ENCODE measurements around the gene C1orf105.
A peak's percentile ranks its signal among the peaks of the same experiment; 100 is the strongest.

Gene C1orf105

GRCh38 chr1:172388490-172388889 is 32.0 kb upstream of the C1orf105 start:
- Histone ChIP-seq H3K4me3 (no peak overlapping the region), H3K27me3 (ENCODE audit: low read depth) (no peaks in the 10 kb centered on the region), H3K4me1 (peaks cover 5% of the 10 kb centered on the region), H3K36me3 (replicated peaks) (no peaks in the 10 kb centered on the region), H3K9me3 (no peaks in the 10 kb centered on the region)
- in situ Hi-C loops (cut with MboI; ENCODE audit: low sequenced_read_pairs): no loop called here
- no peak for DNase-seq (ENCODE audit: low spot score in 2 of 2)

GRCh38 chr1:172390301-172390682 is 30.2 kb upstream of the C1orf105 start:
- Histone ChIP-seq H3K4me1 (no peaks in the 10 kb centered on the region), H3K27me3 (ENCODE audit: low read depth) (no peaks in the 10 kb centered on the region), H3K36me3 (replicated peaks) (no peaks in the 10 kb centered on the region), H3K9me3 (no peaks in the 10 kb centered on the region), H3K4me3 (no peak overlapping the region)
- no peak for DNase-seq (ENCODE audit: low spot score in 2 of 2)
- in situ Hi-C loops (cut with MboI; ENCODE audit: low sequenced_read_pairs): no loop called here

- Histone ChIP-seq H3K4me3 (no peak overlapping the region), H3K4me1 (no peaks in the 10 kb centered on the region)
- in situ Hi-C loops (cut with MboI; ENCODE audit: low sequenced_read_pairs): no loop called here
These were observed 29.6 kb upstream of the C1orf105 start for GRCh38 chr1:172390683-172391551.

GRCh38 chr1:172391976-172392375 is 28.5 kb upstream of the C1orf105 start:
- DNase-seq (ENCODE audit: low spot score in 2 of 2): no peak
- in situ Hi-C loops (cut with MboI; ENCODE audit: low sequenced_read_pairs): no loop called here
- Histone ChIP-seq H3K4me1 (no peaks in the 10 kb centered on the region), H3K4me3 (no peak overlapping the region), H3K9me3 (no peaks in the 10 kb centered on the region), H3K36me3 (replicated peaks) (no peaks in the 10 kb centered on the region), H3K27me3 (ENCODE audit: low read depth) (no peaks in the 10 kb centered on the region)

More at GRCh38 chr1:172390683-172391551, 29.6 kb upstream of the C1orf105 start:
- H3K36me3 ChIP-seq (replicated peaks): no peaks in the 10 kb centered on the region
- H3K27me3 ChIP-seq (ENCODE audit: low read depth): no peaks in the 10 kb centered on the region
- no peaks in the 10 kb centered on the region for H3K9me3 ChIP-seq
- DNase-seq (ENCODE audit: low spot score in 2 of 2): no peak

- DNase-seq (ENCODE audit: low spot score in 2 of 2): no peak
- Histone ChIP-seq H3K36me3 (replicated peaks) (no peaks in the 10 kb centered on the region), H3K4me3 (no peak overlapping the region), H3K9me3 (no peaks in the 10 kb centered on the region), H3K27me3 (ENCODE audit: low read depth) (no peaks in the 10 kb centered on the region), H3K4me1 (no peaks in the 10 kb centered on the region)
- in situ Hi-C loops (cut with MboI; ENCODE audit: low sequenced_read_pairs): no loop called here
These were observed 27.1 kb upstream of the C1orf105 start for GRCh38 chr1:172393354-172393753.

GRCh38 chr1:172394141-172394751 is 26.2 kb upstream of the C1orf105 start:
- no peaks in the 10 kb centered on the region for H3K27me3 ChIP-seq (ENCODE audit: low read depth)
- no peak for DNase-seq (ENCODE audit: low spot score in 2 of 2)

GRCh38 chr1:172394811-172395210 is 25.7 kb upstream of the C1orf105 start:
- Histone ChIP-seq H3K27me3 (ENCODE audit: low read depth) (no peaks in the 10 kb centered on the region), H3K4me1 (no peaks in the 10 kb centered on the region; the same call in 1 of the 2 replicates), H3K9me3 (no peaks in the 10 kb centered on the region), H3K36me3 (replicated peaks) (no peaks in the 10 kb centered on the region), H3K4me3 (no peak overlapping the region)
- in situ Hi-C loops (cut with MboI; ENCODE audit: low sequenced_read_pairs): no loop called here
- no peak for DNase-seq (ENCODE audit: low spot score in 2 of 2)

More at GRCh38 chr1:172394141-172394751, 26.2 kb upstream of the C1orf105 start:
- Histone ChIP-seq H3K36me3 (replicated peaks) (no peaks in the 10 kb centered on the region), H3K4me1 (no peaks in the 10 kb centered on the region; the same call in 1 of the 2 replicates), H3K4me3 (no peak overlapping the region), H3K9me3 (no peaks in the 10 kb centered on the region)
- in situ Hi-C loops (cut with MboI; ENCODE audit: low sequenced_read_pairs): no loop called here

- DNase-seq (ENCODE audit: low spot score in 2 of 2): no peak
- no peaks in the 10 kb centered on the region for H3K9me3 ChIP-seq
- in situ Hi-C loops (cut with MboI; ENCODE audit: low sequenced_read_pairs): no loop called here
- H3K4me3 ChIP-seq: no peak overlapping the region
- H3K27me3 ChIP-seq (ENCODE audit: low read depth): no peaks in the 10 kb centered on the region
- no peaks in the 10 kb centered on the region for H3K36me3 ChIP-seq (replicated peaks)
- no peaks in the 10 kb centered on the region; the same call in 1 of the 2 replicates for H3K4me1 ChIP-seq
These were observed 24.9 kb upstream of the C1orf105 start for GRCh38 chr1:172395576-172395975.

GRCh38 chr1:172397221-172397620 is 23.3 kb upstream of the C1orf105 start:
- H3K36me3 ChIP-seq (replicated peaks): no peaks in the 10 kb centered on the region
- no peak overlapping the region for H3K4me3 ChIP-seq
- H3K9me3 ChIP-seq: no peaks in the 10 kb centered on the region
- peaks cover 6% of the 10 kb centered on the region; the same call in 1 of the 2 replicates for H3K27me3 ChIP-seq (ENCODE audit: low read depth)
- no peaks in the 10 kb centered on the region; the same call in 1 of the 2 replicates for H3K4me1 ChIP-seq
- in situ Hi-C loops (cut with MboI; ENCODE audit: low sequenced_read_pairs): no loop called here
- DNase-seq (ENCODE audit: low spot score in 2 of 2): no peak

GRCh38 chr1:172397633-172398032 is 22.9 kb upstream of the C1orf105 start:
- Histone ChIP-seq H3K4me1 (no peaks in the 10 kb centered on the region; the same call in 1 of the 2 replicates), H3K4me3 (no peak overlapping the region), H3K9me3 (no peaks in the 10 kb centered on the region), H3K27me3 (ENCODE audit: low read depth) (peaks cover 6% of the 10 kb centered on the region; the same call in 1 of the 2 replicates), H3K36me3 (replicated peaks) (no peaks in the 10 kb centered on the region)
- DNase-seq (ENCODE audit: low spot score in 2 of 2): no peak
- in situ Hi-C loops (cut with MboI; ENCODE audit: low sequenced_read_pairs): no loop called here

GRCh38 chr1:172398193-172398592 is 22.3 kb upstream of the C1orf105 start:
- in situ Hi-C loops (cut with MboI; ENCODE audit: low sequenced_read_pairs): no loop called here
- peaks cover 6% of the 10 kb centered on the region; the same call in 1 of the 2 replicates for H3K27me3 ChIP-seq (ENCODE audit: low read depth)
- H3K4me3 ChIP-seq: no peak overlapping the region
- no peak for DNase-seq (ENCODE audit: low spot score in 2 of 2)
- H3K36me3 ChIP-seq (replicated peaks): no peaks in the 10 kb centered on the region
- H3K9me3 ChIP-seq: no peaks in the 10 kb centered on the region
- H3K4me1 ChIP-seq: no peaks in the 10 kb centered on the region; the same call in 1 of the 2 replicates

GRCh38 chr1:172398970-172399755 is 21.3 kb upstream of the C1orf105 start:
- Histone ChIP-seq H3K4me3 (no peak overlapping the region), H3K27me3 (ENCODE audit: low read depth) (peaks cover 6% of the 10 kb centered on the region; the same call in 1 of the 2 replicates), H3K36me3 (replicated peaks) (no peaks in the 10 kb centered on the region), H3K4me1 (no peaks in the 10 kb centered on the region; the same call in 1 of the 2 replicates), H3K9me3 (no peaks in the 10 kb centered on the region)
- DNase-seq (ENCODE audit: low spot score in 2 of 2): peak; percentile 18 to 22
- in situ Hi-C loops (cut with MboI; ENCODE audit: low sequenced_read_pairs): no loop called here

All from HAP-1 (cell line).